ENCODE data around the gene HAAO. TPM values are rescaled to one million over a fixed set of nuclear protein-coding genes. Genes with fewer than 3 reads are reported as not detected.
"Not testable (repeated sequence)": the region's sequence is repeated elsewhere in the genome, so short reads cannot be mapped to it uniquely, and the experiment has no call there.

The HAAO gene
- not detected in 2 replicates for total RNA-seq (2014; rRNA removed; shearing (Covaris generic))

DNA sequence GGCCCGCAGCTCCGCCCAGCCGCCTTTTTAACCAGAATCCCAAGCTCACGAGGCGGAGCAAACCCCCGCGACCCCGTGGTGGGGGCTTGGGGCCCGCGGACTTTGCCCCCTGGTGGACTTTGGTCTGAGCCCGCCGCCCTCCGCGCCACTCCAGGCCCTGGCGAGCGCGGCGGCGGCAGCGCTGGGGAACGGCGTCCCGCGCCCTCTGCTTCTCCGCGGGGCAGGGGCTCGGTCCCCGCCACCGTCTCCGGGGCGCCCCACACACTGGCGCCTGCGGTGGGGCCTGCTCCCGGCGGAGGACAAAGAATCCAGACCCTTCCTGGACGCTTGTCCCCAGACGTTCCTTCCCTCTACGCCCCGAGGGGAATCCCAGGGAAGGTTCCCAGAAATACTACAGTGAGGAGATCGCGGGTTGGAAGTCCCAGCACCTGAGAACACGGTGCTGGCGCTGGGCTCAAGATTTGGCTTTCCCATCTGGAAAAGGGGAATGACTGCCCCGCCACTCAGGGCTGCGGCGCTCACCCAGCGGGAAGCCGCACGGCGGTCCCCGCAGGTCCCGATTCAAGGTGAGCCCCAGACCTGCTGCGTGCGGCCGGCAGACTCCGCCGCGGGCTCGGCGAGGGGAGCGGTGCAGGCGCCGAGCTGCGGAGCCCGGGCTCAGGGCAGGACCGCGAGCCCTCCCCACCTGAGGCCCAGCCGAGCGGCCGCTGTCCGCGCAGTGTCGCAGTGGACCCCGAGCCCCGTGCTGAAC lies at the start of gene HAAO:
HAAO (minus strand) TSS at position 1 of the 751 bp plus-strand sequence. CDS start 47 bp downstream, outside the sequence.
- no peak for DNase-seq (ENCODE audit: low spot score)
- in situ Hi-C loops (cut with HindIII; ENCODE audit: low sequenced_read_pairs) = no loop called here

DNA sequence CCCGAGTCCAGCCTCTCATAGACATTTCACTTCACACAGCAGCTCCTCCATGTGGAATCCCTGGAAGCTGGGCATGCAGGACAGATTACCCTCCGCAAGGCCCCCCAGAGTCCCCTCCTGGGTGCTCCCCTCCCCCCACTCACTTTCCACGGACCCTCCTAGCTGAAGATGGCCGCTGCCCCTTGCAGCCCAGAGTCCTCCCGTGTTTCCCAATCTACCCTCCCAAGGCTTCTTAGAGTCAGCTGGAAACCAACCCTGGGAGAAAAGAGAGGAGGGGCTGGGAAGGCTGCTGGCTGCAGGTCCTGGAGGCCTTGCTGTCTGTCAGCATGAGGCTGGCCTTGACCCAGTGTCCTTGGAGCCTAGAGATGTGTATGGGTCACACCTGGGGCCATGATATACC lies 49.0 kb upstream of the HAAO start:
- DNase-seq (ENCODE audit: low spot score) = no peak
- in situ Hi-C loops (cut with HindIII; ENCODE audit: low sequenced_read_pairs) = no loop called here

- in situ Hi-C loops (cut with HindIII; ENCODE audit: low sequenced_read_pairs) = no loop called here
- no peak for DNase-seq (ENCODE audit: low spot score)
Observed at GRCh38 chr2:42840760-42841159, 48.4 kb upstream of the HAAO start.

GRCh38 chr2:42839809-42840501 lies 47.6 kb upstream of the HAAO start:
- no peak for DNase-seq (ENCODE audit: low spot score)
- in situ Hi-C loops (cut with HindIII; ENCODE audit: low sequenced_read_pairs) = loop anchor here (10.0 kb wide), 1 partner anchor 385 kb away; the partner anchor contains the start of gene ZFP36L2

GRCh38 chr2:42838133-42838532 lies 45.8 kb upstream of the HAAO start:
- in situ Hi-C loops (cut with HindIII; ENCODE audit: low sequenced_read_pairs) = loop anchor here (10.0 kb wide), 1 partner anchor 387 kb away; the partner anchor contains the start of gene ZFP36L2
- DNase-seq (ENCODE audit: low spot score) = no peak

GRCh38 chr2:42835577-42836371 lies 43.4 kb upstream of the HAAO start:
- in situ Hi-C loops (cut with HindIII; ENCODE audit: low sequenced_read_pairs) = loop anchor here (10.0 kb wide), 1 partner anchor 389 kb away; the partner anchor contains the start of gene ZFP36L2
- DNase-seq (ENCODE audit: low spot score) = no peak

GRCh38 chr2:42834161-42834560 lies 41.8 kb upstream of the HAAO start:
- no peak for DNase-seq (ENCODE audit: low spot score)
- in situ Hi-C loops (cut with HindIII; ENCODE audit: low sequenced_read_pairs) = loop anchor here (10.0 kb wide), 1 partner anchor 391 kb away; the partner anchor contains the start of gene ZFP36L2

- in situ Hi-C loops (cut with HindIII; ENCODE audit: low sequenced_read_pairs) = loop anchor here (10.0 kb wide), 1 partner anchor 393 kb away; the partner anchor contains the start of gene ZFP36L2
Observed at GRCh38 chr2:42832289-42832634, 39.9 kb upstream of the HAAO start.

GRCh38 chr2:42831575-42832288 lies 39.3 kb upstream of the HAAO start:
- DNase-seq (ENCODE audit: low spot score) = not testable (repeated sequence)
- in situ Hi-C loops (cut with HindIII; ENCODE audit: low sequenced_read_pairs) = loop anchor here (10.0 kb wide), 1 partner anchor 393 kb away; the partner anchor contains the start of gene ZFP36L2

More at GRCh38 chr2:42832289-42832634, 39.9 kb upstream of the HAAO start:
- DNase-seq (ENCODE audit: low spot score) = no peak

DNA sequence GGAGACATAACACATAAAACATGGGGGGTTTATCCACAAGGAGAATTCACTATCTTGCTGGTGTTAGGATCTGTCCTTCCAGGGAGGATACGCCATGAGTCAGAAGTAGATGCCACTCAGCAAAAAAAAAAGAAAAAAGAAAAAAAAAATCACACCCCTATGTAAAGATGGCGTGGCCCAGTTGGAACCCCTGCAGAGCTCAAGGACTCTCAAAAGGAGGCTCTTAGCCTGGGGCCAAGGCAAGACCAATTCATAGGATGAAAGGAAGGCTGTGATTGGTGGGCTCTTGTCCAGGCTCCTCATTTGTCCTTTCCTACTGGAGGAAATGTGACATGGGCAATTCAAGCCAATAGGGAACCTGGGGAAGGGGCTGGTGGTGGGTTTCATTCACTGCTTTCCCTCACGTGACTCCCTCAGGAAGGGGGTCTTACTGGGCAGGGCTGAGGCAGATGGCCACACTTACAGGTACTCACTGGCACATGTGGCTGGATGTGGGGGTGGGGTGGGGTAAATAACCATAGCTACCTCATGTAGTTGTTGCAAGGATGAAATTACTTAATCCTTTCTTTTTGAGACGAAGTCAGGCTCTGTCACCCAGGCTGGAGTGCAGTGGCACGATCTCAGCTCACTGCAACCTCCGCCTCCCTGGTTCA lies 38.7 kb upstream of the HAAO start:
- in situ Hi-C loops (cut with HindIII; ENCODE audit: low sequenced_read_pairs) = loop anchor here (10.0 kb wide), 1 partner anchor 394 kb away; the partner anchor contains the start of gene ZFP36L2
- no peak for DNase-seq (ENCODE audit: low spot score)

DNA sequence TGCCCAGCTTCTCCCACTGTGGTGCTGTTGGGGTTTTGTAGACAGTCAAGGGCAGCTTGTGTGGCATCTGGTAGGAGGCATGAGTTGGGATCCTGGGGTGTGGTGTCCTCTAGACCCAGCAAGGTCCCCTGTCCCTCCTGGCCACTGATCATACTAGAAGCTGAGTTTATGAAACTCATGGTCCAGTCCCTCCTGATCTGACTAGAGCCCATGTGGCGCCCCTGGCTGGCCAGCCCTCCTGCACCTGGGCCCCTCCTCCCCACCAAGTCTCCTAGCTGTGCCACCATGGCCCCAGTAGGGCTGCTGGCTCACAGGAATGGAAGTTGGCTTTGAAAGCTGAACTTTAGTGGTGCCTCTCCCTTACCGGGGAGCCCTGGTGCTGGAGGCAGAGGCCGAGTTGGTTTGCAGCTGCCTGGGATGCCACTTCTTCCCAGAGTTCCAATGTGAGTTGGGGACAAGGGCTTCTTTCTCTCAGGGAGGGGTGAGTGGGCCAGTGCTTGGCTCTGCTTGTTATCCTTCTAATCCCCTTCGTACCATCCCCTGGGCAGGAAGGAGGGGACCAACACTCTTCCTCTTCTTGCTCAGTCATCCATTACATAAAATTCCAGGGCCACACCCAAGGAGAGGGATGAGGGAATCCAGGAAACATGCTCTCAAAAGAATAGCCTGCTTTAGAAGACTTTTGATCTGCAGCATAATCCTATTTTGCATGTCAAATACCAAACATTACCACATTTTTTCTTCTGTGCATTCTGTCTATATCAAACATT lies 37.5 kb upstream of the HAAO start:
- no peak for DNase-seq (ENCODE audit: low spot score)
- in situ Hi-C loops (cut with HindIII; ENCODE audit: low sequenced_read_pairs) = loop anchor here (10.0 kb wide), 1 partner anchor 395 kb away; the partner anchor contains the start of gene ZFP36L2

GRCh38 chr2:42828487-42829425 lies 36.4 kb upstream of the HAAO start:
- DNase-seq (ENCODE audit: low spot score) = peak; percentile 77
- in situ Hi-C loops (cut with HindIII; ENCODE audit: low sequenced_read_pairs) = no loop called here

DNA sequence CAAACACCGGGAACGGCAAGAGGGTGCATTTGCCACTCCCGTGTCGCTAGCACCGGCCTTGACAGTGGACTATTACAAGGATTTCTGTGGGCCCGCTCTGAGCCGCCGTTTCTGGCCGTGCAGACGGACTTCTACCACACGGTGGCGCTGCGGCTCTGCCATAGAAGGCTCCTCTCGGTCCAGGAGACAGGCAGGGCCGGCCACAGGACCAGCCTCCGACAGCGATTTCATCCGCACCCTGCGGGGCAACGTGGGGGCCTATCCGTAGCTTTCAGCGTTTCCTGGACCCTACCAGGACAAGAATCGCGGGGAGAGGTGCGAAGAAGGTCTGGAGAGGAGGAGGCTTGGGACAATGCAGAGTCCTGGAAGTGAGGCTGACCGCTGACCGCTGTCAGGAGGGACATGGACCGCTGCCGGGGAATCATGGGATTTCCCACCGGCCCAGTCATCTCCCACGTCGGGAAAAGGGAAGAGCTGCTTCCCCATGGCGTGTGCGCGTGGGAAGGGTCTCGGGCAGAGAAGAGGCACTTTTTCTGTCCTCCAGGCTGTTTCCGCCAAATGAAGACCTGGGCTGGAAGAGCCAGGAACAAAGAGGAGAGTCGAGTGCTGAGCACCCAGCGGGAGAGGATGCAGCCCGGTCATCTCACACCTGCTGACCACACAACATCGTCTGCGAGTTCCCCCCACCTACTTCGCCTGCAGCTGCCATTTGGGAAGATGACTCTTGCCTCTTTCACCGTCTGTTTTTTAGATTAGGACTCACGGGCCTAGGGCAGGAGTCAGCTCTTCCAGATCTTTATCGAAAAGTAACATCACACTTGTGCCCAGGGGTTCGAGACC lies 35.5 kb upstream of the HAAO start:
- peak; percentile 92 for DNase-seq (ENCODE audit: low spot score)
- in situ Hi-C loops (cut with HindIII; ENCODE audit: low sequenced_read_pairs) = no loop called here

DNA sequence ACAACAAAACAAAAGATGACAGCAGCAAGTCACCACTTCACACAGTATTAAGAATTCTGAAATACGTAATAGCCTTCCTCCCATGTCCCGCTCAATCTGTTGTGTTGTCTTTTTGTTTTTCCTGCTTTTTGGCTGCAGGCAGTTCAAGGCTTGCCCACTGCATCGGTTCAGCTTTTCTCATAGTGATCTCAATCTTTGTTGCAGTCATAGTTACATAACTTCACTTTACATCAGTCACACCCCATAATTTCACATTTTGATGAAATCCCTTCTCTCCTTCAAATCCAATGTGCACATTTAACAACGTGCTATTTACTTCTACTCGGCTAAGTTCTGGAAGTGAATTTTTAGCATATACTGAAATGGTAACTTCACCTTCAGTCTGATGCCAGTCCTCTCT lies 33.8 kb upstream of the HAAO start:
- in situ Hi-C loops (cut with HindIII; ENCODE audit: low sequenced_read_pairs) = no loop called here
- DNase-seq (ENCODE audit: low spot score) = no peak

- in situ Hi-C loops (cut with HindIII; ENCODE audit: low sequenced_read_pairs) = no loop called here
- DNase-seq (ENCODE audit: low spot score) = no peak
Observed at GRCh38 chr2:42824454-42824807, 32.0 kb upstream of the HAAO start.

All from G401 (cell line).